SK-N-MC (cell line): ENCODE data around the gene PPP1R3C.

Source experiments
- EZH2 ChIP-seq: fragments of 200-600 bp; sonication (generic); IDR thresholded peaks from one replicate; pipeline ENCODE4 v1.6.1; 2017; ENCODE audit warnings: antibody characterized with exemption
- POLR2AphosphoS5 ChIP-seq: IDR thresholded peaks from 2 replicates; pipeline ENCODE4 v1.6.1; 2012; ENCODE audit warnings: mild to moderate bottlenecking, low read depth, low read length, borderline replicate concordance

- TF ChIP-seq POLR2AphosphoS5 (no peak), EZH2 (no peak)
Measured at GRCh38 chr10:91589658-91590035, 43.2 kb downstream of the PPP1R3C start.
